ENCODE results near the gene GTPBP6.
"Not testable (repeated sequence)": the region's sequence is repeated elsewhere in the genome, so short reads cannot be mapped to it uniquely, and the experiment has no call there.

Gene GTPBP6

DNA sequence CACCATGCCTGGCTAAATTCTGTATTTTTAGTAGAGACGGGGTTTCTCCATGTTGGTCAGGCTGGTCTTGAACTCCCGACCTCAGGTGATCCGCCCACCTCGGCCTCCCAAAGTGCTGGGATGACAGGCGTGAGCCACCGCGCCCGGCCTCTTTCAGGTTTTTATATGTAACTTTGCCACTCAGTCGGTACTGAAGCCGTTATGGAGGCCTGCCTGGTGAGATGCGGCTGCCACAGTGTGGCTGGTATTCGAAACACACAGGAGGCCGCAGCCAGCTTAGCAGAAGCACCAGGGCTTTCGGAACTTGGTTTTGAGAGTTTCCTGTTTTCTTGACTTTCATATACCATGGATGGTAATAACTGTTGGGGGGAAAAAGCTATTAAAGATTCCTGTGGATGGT lies 6.1 kb upstream of the GTPBP6 start:
- H3K27ac ChIP-seq (ENCODE audit: low read length, poor library complexity, severe bottlenecking); H2AK5ac ChIP-seq (ENCODE audit: low read length, severe bottlenecking); H4K91ac ChIP-seq (ENCODE audit: low read length); H3K4me3 ChIP-seq (ENCODE audit: insufficient read depth in 1 of 2, low read depth in 1 of 2, low read length in 2 of 2); H2BK12ac ChIP-seq (ENCODE audit: low read length in 2 of 2); H2BK5ac ChIP-seq (ENCODE audit: low read depth, low read length, poor library complexity, severe bottlenecking); H3K4me2 ChIP-seq (ENCODE audit: low read length, poor library complexity, severe bottlenecking); H3K36me3 ChIP-seq (ENCODE audit: control insufficient read depth in 1 of 2, insufficient read depth in 2 of 2, low read depth in 1 of 2, low read length in 2 of 2); H3K14ac ChIP-seq (ENCODE audit: low read length in 2 of 2); H2AFZ ChIP-seq (ENCODE audit: low read depth, low read length); H2BK120ac ChIP-seq (ENCODE audit: low read depth, low read length); H3K23ac ChIP-seq (ENCODE audit: low read length in 2 of 2); H3K9ac ChIP-seq (ENCODE audit: low read length); DNase-seq; H3K18ac ChIP-seq (ENCODE audit: low read depth in 1 of 2, low read length in 2 of 2); H3K9me3 ChIP-seq (ENCODE audit: control insufficient read depth, low read length); H3K4ac ChIP-seq (ENCODE audit: low read depth in 1 of 2, low read length in 2 of 2); H3K27me3 ChIP-seq (ENCODE audit: control insufficient read depth in 1 of 2, insufficient read depth in 1 of 2, low read length in 2 of 2); H3K79me1 ChIP-seq (replicated peaks; ENCODE audit: low read length, poor library complexity, severe bottlenecking); H2BK15ac ChIP-seq (ENCODE audit: low read depth, poor library complexity, severe bottlenecking); H4K8ac ChIP-seq (ENCODE audit: low read length): not testable (repeated sequence)
- peaks cover 15% of the 10 kb centered on the region for H3K4me1 ChIP-seq (ENCODE audit: control insufficient read depth, insufficient read depth, low read depth, low read length)
- 95% methylated on average over 14 of the region's 14 CpGs for WGBS

DNA sequence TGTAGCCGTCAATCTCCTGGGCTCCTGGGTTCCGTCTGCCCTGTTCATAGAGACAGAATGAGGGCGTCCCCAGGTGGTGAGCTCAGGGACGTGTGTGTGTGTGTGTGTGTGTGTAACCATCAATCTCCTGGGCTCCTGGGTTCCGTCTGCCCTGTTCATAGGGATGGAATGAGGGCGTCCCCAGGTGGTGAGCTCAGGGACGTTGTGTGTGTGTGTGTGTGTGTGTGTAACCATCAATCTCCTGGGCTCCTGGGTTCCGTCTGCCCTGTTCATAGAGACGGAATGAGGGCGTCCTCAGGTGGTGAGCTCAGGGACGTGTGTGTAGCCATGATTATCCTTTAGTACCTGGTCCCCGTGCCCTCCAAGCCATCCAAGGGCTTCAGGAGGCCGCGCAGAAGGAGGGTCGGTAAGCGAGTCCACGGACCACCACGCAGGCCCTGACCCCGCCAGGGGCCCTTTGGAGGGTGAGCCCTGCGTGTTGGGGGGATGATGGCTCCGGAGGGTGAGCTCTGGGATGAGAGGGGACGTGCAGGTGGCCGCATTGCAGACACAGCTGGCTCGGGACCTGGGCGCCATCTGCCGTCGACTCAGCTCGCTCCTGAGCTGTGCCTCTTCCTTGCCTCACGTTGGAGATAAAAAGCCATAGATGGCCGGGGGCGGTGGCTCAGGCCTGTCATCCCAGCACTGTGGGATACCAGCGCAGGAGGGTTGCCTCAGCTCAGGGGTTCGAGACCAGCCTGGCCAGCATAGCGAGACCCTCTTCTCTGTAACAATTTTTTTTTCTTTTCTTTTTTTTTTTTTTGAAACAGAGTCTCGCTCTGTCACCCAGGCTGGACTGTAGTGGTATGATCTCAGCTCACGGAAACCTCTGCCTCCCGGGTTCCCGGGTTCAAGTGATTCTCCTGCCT lies 5.4 kb upstream of the GTPBP6 start:
- 80% methylated on average over 33 of the region's 38 CpGs for WGBS
- Histone ChIP-seq H3K36me3 (ENCODE audit: control insufficient read depth in 1 of 2, insufficient read depth in 2 of 2, low read depth in 1 of 2, low read length in 2 of 2) (no peaks in the 10 kb centered on the region), H3K27ac (ENCODE audit: low read length, poor library complexity, severe bottlenecking) (no peak overlapping the region)

DNA sequence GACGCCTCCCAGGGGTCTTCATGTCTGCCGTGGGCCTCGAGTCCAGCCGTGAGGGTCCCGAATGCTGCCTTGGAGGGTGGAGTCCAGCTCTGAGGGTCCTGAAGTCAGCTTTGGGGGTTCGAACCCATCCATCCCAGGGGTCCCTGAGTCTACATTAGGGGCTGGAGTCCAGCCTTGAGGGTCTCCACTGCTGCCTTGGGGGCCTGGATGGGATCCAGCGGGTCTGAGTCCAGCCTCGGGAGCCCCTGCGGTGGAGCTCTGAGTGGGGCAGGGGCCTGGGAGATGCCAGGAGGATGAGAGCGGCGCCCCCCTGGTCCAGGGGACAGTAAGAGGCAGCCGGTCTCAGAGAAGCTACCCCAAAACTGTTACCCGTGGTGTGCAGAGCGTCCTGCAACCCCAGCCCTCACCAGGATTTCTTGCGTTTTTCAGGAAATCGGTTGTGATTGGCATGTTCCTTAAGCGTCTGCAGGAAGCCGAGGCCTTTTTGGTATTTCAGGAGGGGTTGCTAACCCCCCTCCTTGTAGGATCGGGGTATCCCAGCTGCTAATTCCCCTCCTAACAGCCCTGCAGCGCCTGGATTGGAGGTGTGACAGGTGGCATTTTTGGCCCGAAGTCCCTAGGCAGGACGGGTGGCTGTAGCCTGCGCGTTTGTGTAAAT lies 1.7 kb upstream of the GTPBP6 start:
- Histone ChIP-seq H2BK120ac (ENCODE audit: low read depth, low read length) (peak overlapping the region; percentile 99), H2AK5ac (ENCODE audit: low read length, severe bottlenecking) (peak overlapping the region; percentile 59), H2BK5ac (ENCODE audit: low read depth, low read length, poor library complexity, severe bottlenecking) (peak overlapping the region; percentile 79), H3K4me2 (ENCODE audit: low read length, poor library complexity, severe bottlenecking) (peak overlapping the region; percentile 99), H4K91ac (ENCODE audit: low read length) (peak overlapping the region; percentile 83), H2BK15ac (ENCODE audit: low read depth, poor library complexity, severe bottlenecking) (peak overlapping the region; percentile 69), H3K4me1 (ENCODE audit: control insufficient read depth, insufficient read depth, low read depth, low read length) (peaks cover 22% of the 10 kb centered on the region), H3K79me1 (replicated peaks; ENCODE audit: low read length, poor library complexity, severe bottlenecking) (peaks cover 19% of the 10 kb centered on the region), H3K36me3 (ENCODE audit: control insufficient read depth in 1 of 2, insufficient read depth in 2 of 2, low read depth in 1 of 2, low read length in 2 of 2) (peaks cover 11 to 16% of the 10 kb centered on the region in 2 experiments), H3K9ac (ENCODE audit: low read length) (peak overlapping the region; percentile 96), H3K4ac (ENCODE audit: low read depth in 1 of 2, low read length in 2 of 2) (peak overlapping the region; percentile 98), H2BK12ac (ENCODE audit: low read length in 2 of 2) (peak overlapping the region; percentile 10 to 39), H3K4me3 (ENCODE audit: insufficient read depth in 1 of 2, low read depth in 1 of 2, low read length in 2 of 2) (peak overlapping the region; percentile 89 to 96), H2AFZ (ENCODE audit: low read depth, low read length) (no peak overlapping the region), H3K27me3 (ENCODE audit: control insufficient read depth in 1 of 2, insufficient read depth in 1 of 2, low read length in 2 of 2) (peaks cover 0 to 5% of the 10 kb centered on the region in 2 experiments), H3K27ac (ENCODE audit: low read length, poor library complexity, severe bottlenecking) (no peak overlapping the region), H4K8ac (ENCODE audit: low read length) (peak overlapping the region; percentile 77), H3K18ac (ENCODE audit: low read depth in 1 of 2, low read length in 2 of 2) (peak overlapping the region; percentile 92 to 100), H3K9me3 (ENCODE audit: control insufficient read depth, low read length) (no peaks in the 10 kb centered on the region), H3K14ac (ENCODE audit: low read length in 2 of 2) (peak overlapping the region; percentile 96 to 97), H3K23ac (ENCODE audit: low read length in 2 of 2) (peak overlapping the region; percentile 66 to 90)
- peak; percentile 28 for DNase-seq
- WGBS, result 6% methylated on average over 24 of the region's 24 CpGs

More for the DNA sequence above, 5.4 kb upstream of the GTPBP6 start:
- Histone ChIP-seq H3K9me3 (ENCODE audit: control insufficient read depth, low read length) (no peaks in the 10 kb centered on the region), H3K18ac (ENCODE audit: low read depth in 1 of 2, low read length in 2 of 2) (no peak overlapping the region), H3K79me1 (replicated peaks; ENCODE audit: low read length, poor library complexity, severe bottlenecking) (peaks cover 11% of the 10 kb centered on the region), H3K14ac (ENCODE audit: low read length in 2 of 2) (no peak overlapping the region), H4K91ac (ENCODE audit: low read length) (peak overlapping the region; percentile 86), H4K8ac (ENCODE audit: low read length) (no peak overlapping the region), H2AFZ (ENCODE audit: low read depth, low read length) (no peak overlapping the region), H3K9ac (ENCODE audit: low read length) (no peak overlapping the region), H3K27me3 (ENCODE audit: control insufficient read depth in 1 of 2, insufficient read depth in 1 of 2, low read length in 2 of 2) (peaks cover 0 to 5% of the 10 kb centered on the region in 2 experiments), H3K4ac (ENCODE audit: low read depth in 1 of 2, low read length in 2 of 2) (peak overlapping the region in 1 of 2 experiments; percentile 35), H2BK5ac (ENCODE audit: low read depth, low read length, poor library complexity, severe bottlenecking) (no peak overlapping the region), H3K4me3 (ENCODE audit: insufficient read depth in 1 of 2, low read depth in 1 of 2, low read length in 2 of 2) (no peak overlapping the region), H3K4me1 (ENCODE audit: control insufficient read depth, insufficient read depth, low read depth, low read length) (peaks cover 15% of the 10 kb centered on the region), H2AK5ac (ENCODE audit: low read length, severe bottlenecking) (no peak overlapping the region), H2BK12ac (ENCODE audit: low read length in 2 of 2) (no peak overlapping the region), H3K4me2 (ENCODE audit: low read length, poor library complexity, severe bottlenecking) (no peak overlapping the region), H2BK120ac (ENCODE audit: low read depth, low read length) (no peak overlapping the region), H2BK15ac (ENCODE audit: low read depth, poor library complexity, severe bottlenecking) (no peak overlapping the region), H3K23ac (ENCODE audit: low read length in 2 of 2) (no peak overlapping the region)
- peak; percentile 56 for DNase-seq

DNA sequence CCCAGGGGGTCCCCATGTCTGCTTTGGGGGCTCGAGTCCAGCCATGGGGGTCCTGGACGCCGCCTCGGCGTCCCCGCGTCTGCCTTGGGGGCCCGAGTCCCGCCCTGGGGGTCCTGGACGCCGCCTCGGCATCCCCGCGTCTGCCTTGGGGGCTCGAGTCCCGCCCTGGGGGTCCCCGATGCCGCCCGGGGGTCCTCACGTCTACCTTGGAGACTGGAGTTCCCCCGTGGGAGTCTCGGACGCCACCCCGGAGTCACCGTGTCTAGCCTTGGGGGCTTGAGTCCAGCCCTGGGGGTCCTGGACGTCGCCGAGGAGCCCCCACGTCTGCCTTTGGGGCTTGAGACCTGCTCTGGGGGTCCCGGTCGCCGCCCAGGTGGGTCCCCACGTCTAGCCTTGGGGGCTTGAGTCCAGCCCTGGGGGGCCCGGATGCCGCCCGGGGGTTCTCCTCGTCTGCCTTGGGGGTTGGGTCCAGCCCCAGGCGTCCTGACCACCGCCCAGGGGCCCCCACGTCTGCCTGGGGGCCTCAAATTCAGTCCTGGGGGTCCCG lies 1.1 kb upstream of the GTPBP6 start:
- H3K9me3 ChIP-seq (ENCODE audit: control insufficient read depth, low read length), result no peaks in the 10 kb centered on the region
- H3K18ac ChIP-seq (ENCODE audit: low read depth in 1 of 2, low read length in 2 of 2), result peak overlapping the region; percentile 92 to 100
- H4K8ac ChIP-seq (ENCODE audit: low read length), result peak overlapping the region; percentile 77
- peaks cover 17 to 22% of the 10 kb centered on the region in 2 experiments for H3K36me3 ChIP-seq (ENCODE audit: control insufficient read depth in 1 of 2, insufficient read depth in 2 of 2, low read depth in 1 of 2, low read length in 2 of 2)
- no peak overlapping the region for H2AK5ac ChIP-seq (ENCODE audit: low read length, severe bottlenecking)
- peak overlapping the region; percentile 69 for H2BK15ac ChIP-seq (ENCODE audit: low read depth, poor library complexity, severe bottlenecking)
- WGBS, result under 1% methylated on average over 41 of the region's 41 CpGs
- H2BK120ac ChIP-seq (ENCODE audit: low read depth, low read length), result peak overlapping the region; percentile 99
- H2BK12ac ChIP-seq (ENCODE audit: low read length in 2 of 2), result no peak overlapping the region
- H3K79me1 ChIP-seq (replicated peaks; ENCODE audit: low read length, poor library complexity, severe bottlenecking), result peaks cover 23% of the 10 kb centered on the region
- peaks cover 22% of the 10 kb centered on the region for H3K4me1 ChIP-seq (ENCODE audit: control insufficient read depth, insufficient read depth, low read depth, low read length)
- H3K4ac ChIP-seq (ENCODE audit: low read depth in 1 of 2, low read length in 2 of 2), result peak overlapping the region; percentile 98
- peak overlapping the region; percentile 89 to 96 for H3K4me3 ChIP-seq (ENCODE audit: insufficient read depth in 1 of 2, low read depth in 1 of 2, low read length in 2 of 2)
- peak overlapping the region; percentile 83 for H4K91ac ChIP-seq (ENCODE audit: low read length)
- H3K14ac ChIP-seq (ENCODE audit: low read length in 2 of 2), result peak overlapping the region; percentile 87 to 97
- peak overlapping the region; percentile 85 to 90 for H3K23ac ChIP-seq (ENCODE audit: low read length in 2 of 2)
- no peak for DNase-seq
- H3K9ac ChIP-seq (ENCODE audit: low read length), result peak overlapping the region; percentile 96
- H2BK5ac ChIP-seq (ENCODE audit: low read depth, low read length, poor library complexity, severe bottlenecking), result peak overlapping the region; percentile 79
- no peak overlapping the region for H3K27ac ChIP-seq (ENCODE audit: low read length, poor library complexity, severe bottlenecking)
- H2AFZ ChIP-seq (ENCODE audit: low read depth, low read length), result no peak overlapping the region
- peaks cover 0 to 5% of the 10 kb centered on the region in 2 experiments for H3K27me3 ChIP-seq (ENCODE audit: control insufficient read depth in 1 of 2, insufficient read depth in 1 of 2, low read length in 2 of 2)
- peak overlapping the region; percentile 99 for H3K4me2 ChIP-seq (ENCODE audit: low read length, poor library complexity, severe bottlenecking)

Data from mesenchymal stem cell (in vitro differentiated cells and primary cell).